GM12878 (cell line): Measurements from ENCODE around the gene FDXR. TPM values are rescaled to one million over a fixed set of nuclear protein-coding genes. Genes with fewer than 3 reads are reported as not detected.

Experiments
- ATAC-seq: fragments of 200-7000 bp; cut with Tn5 transposase; 3 replicates; pipeline ENCODE4 v1.9.1; 2020; ENCODE audit warnings: mild to moderate bottlenecking, moderate library complexity
- BruUV-seq: library from RNA; stranded (reverse); fragments of 400-500 nt; replicated peaks from 2 replicates; lab custom pipeline; 2021; lab: Mats Ljungman, UMichigan
- CTCF ChIA-PET: fragments of 300-600 bp; sonication (Branson Sonifier 250); formaldehyde crosslinking; extraction: SDS; loops from one replicate; lab custom pipeline; 2021; ENCODE audit warnings: inconsistent platforms; lab: Yijun Ruan, JAX
- POLR2A ChIA-PET: fragments of 350-600 bp; formaldehyde crosslinking; extraction: SDS; loops from one replicate; lab custom pipeline; 2021; ENCODE audit warnings: inconsistent platforms; lab: Charles Lee
- RAD21 ChIA-PET: fragments of 300-600 bp; sonication (Branson Sonifier 250); formaldehyde crosslinking; loops from one replicate; lab custom pipeline; 2023; ENCODE audit warnings: antibody characterized with exemption; ENCODE audit not compliant: unreplicated experiment; lab: Charles Lee
- SMC1A ChIA-PET: fragments of 300-600 bp; sonication (Branson Sonifier 250); formaldehyde crosslinking; loops from one replicate; lab custom pipeline; 2023; ENCODE audit not compliant: unreplicated experiment, uncharacterized antibody; lab: Charles Lee
- DNase-seq: peaks from one replicate; pipeline ENCODE4 v3.0.0-alpha.2; 2011; ENCODE audit warnings: low read depth, low spot score
- FAIRE-seq: peaks from 3 replicates; lab custom pipeline; 2011; peaks lifted over from hg19 to GRCh38; lab: Jason Lieb, UNC
- H2AFZ ChIP-seq: 2 replicates; pipeline ENCODE4 v1.6.0; 2011; ENCODE audit warnings: low read depth, low read length, control low read depth; ENCODE audit not compliant: control insufficient read depth
- H3K27ac ChIP-seq: 2 replicates; pipeline ENCODE4 v1.5.1; 2011; ENCODE audit warnings: control low read depth; ENCODE audit not compliant: control insufficient read depth, insufficient read depth
- H3K27me3 ChIP-seq, 2 experiments: replicated peaks in 1 of 2; 2 replicates each; pipeline versions ENCODE4 v1.6.0 to v1.6.1; 2011; ENCODE audit warnings: low read length in 1 of 2; ENCODE audit not compliant: control insufficient read depth in 2 of 2, insufficient read depth in 2 of 2
- H3K36me3 ChIP-seq, 2 experiments: 2 replicates each; pipeline ENCODE4 v1.5.1; 2011; ENCODE audit warnings: low read length in 1 of 2; ENCODE audit not compliant: control insufficient read depth in 2 of 2, insufficient read depth in 2 of 2
- H3K4me1 ChIP-seq: 2 replicates; pipeline ENCODE4 v1.6.1; 2011; ENCODE audit warnings: mild to moderate bottlenecking, low read length, moderate library complexity, mixed read lengths; ENCODE audit not compliant: control insufficient read depth, insufficient read depth
- H3K4me2 ChIP-seq: 2 replicates; pipeline ENCODE4 v1.6.0; 2011; ENCODE audit warnings: control low read depth; ENCODE audit not compliant: control insufficient read depth, insufficient read depth
- H3K4me3 ChIP-seq: fragments of 200-600 bp; sonication (generic); 2 replicates; pipeline ENCODE4 v1.5.1; 2016
- H3K79me2 ChIP-seq: 2 replicates; pipeline ENCODE4 v1.6.0; 2011; ENCODE audit warnings: low read length; ENCODE audit not compliant: control insufficient read depth, insufficient read depth
- H3K9ac ChIP-seq: 2 replicates; pipeline ENCODE4 v1.8.0; 2011; ENCODE audit warnings: low read length, control low read depth, mixed read lengths; ENCODE audit not compliant: control insufficient read depth, insufficient read depth
- H3K9me3 ChIP-seq: replicated peaks from 3 replicates; pipeline ENCODE4 v1.5.1; 2011; ENCODE audit warnings: mild to moderate bottlenecking, low read length; ENCODE audit not compliant: control insufficient read depth, insufficient read depth
- H4K20me1 ChIP-seq: 2 replicates; pipeline ENCODE4 v1.6.0; 2011; ENCODE audit not compliant: control insufficient read depth, insufficient read depth
- CBX5 ChIP-seq: sonication (generic); IDR thresholded peaks from 2 replicates; pipeline ENCODE4 v1.6.1; 2016; ENCODE audit warnings: low read depth, moderate library complexity, mild to moderate bottlenecking, inconsistent platforms
- CHD1 ChIP-seq: IDR thresholded peaks from 2 replicates; pipeline ENCODE4 v1.6.1; 2012; ENCODE audit warnings: low read depth, low read length, improper control_type of control experiment
- EED ChIP-seq: sonication (generic); IDR thresholded peaks from 2 replicates; pipeline ENCODE4 v1.6.1; 2016; ENCODE audit warnings: antibody characterized with exemption, low read depth
- HDAC2 ChIP-seq: fragments of 200-600 bp; sonication (generic); IDR thresholded peaks from 2 replicates; pipeline ENCODE4 v1.6.1; 2017
- HSF1 ChIP-seq: fragments of 150-350 bp; IDR thresholded peaks from 2 replicates; pipeline ENCODE4 v1.6.1; 2014; ENCODE audit warnings: mild to moderate bottlenecking, low read depth, low read length
- KLF5 ChIP-seq: fragments of 450-650 bp; IDR thresholded peaks from 2 replicates; pipeline ENCODE4 v1.6.1; 2014; ENCODE audit warnings: mild to moderate bottlenecking; ENCODE audit not compliant: partially characterized antibody
- MYB ChIP-seq: fragments of 150-350 bp; IDR thresholded peaks from 2 replicates; pipeline ENCODE4 v1.6.1; 2014; ENCODE audit warnings: mild to moderate bottlenecking, low read depth, low read length, borderline replicate concordance
- MYC ChIP-seq: IDR thresholded peaks from 2 replicates; pipeline ENCODE4 v1.6.1; 2011; ENCODE audit warnings: mild to moderate bottlenecking, low read length, moderate library complexity, inconsistent platforms; ENCODE audit not compliant: insufficient read depth, insufficient replicate concordance, insufficient read length, severe bottlenecking
- POLR2AphosphoS2 ChIP-seq: IDR thresholded peaks from 2 replicates; pipeline ENCODE4 v1.6.1; 2011; ENCODE audit warnings: low read depth, mild to moderate bottlenecking, low read length, improper control_type of control experiment, moderate library complexity
- RB1 ChIP-seq: fragments of 450-650 bp; formaldehyde crosslinking; IDR thresholded peaks from 2 replicates; pipeline ENCODE4 v1.6.1; 2017; ENCODE audit warnings: mild to moderate bottlenecking, borderline replicate concordance
- STAT3 ChIP-seq: IDR thresholded peaks from 2 replicates; pipeline ENCODE4 v1.6.1; 2011; ENCODE audit warnings: low read depth, low read length, improper control_type of control experiment
- YY1 ChIP-seq: IDR thresholded peaks from 2 replicates; pipeline ENCODE4 v1.6.1; 2011; ENCODE audit warnings: low read depth, mild to moderate bottlenecking, low read length
- ZNF384 ChIP-seq: IDR thresholded peaks from 2 replicates; pipeline ENCODE4 v1.6.1; 2012; ENCODE audit warnings: low read depth, mild to moderate bottlenecking, low read length, improper control_type of control experiment, borderline replicate concordance
- WGBS: methylation state at CpG from one replicate; pipeline ENCODE4 v1.1.6; 2016; ENCODE audit warnings: low lambda C conversion rate; ENCODE audit not compliant: insufficient replicate concordance, insufficient coverage; ENCODE audit errors: missing lambda C conversion rate; 5-methylcytosine and 5-hydroxymethylcytosine counted together
- in situ Hi-C: fragments of 300-500 bp; cut with MboI; formaldehyde crosslinking; loops from 9 replicates; pipeline ENCODE4 v1.14.3; 2018; ENCODE audit warnings: mixed read lengths
- intact Hi-C: fragments of 100-400 bp; cut with micrococcal nuclease; formaldehyde crosslinking; loops from one replicate; pipeline ENCODE4 v1.14.2; 2022; ENCODE audit not compliant: unreplicated experiment
- polyA plus RNA-seq, 11 experiments: library from polyadenylated mRNA; depleted of rRNA in 4 of 11; unstranded in 6 of 11; stranded (reverse) in 5 of 11; fragments of >200 nt; fragmentation: Nextera tagmentation in 4 of 11; fragmentation: Illumina TruSeq in 1 of 11; extraction: Ambion mirVana in 4 of 11; extraction: Trizol in 1 of 11; gene quantifications; 1 replicate in 1 of 11; 2 replicates in 10 of 11; pipeline versions ENCODE4 v1.2.1 to v1.2.3, GENCODE V29; 2011 to 2016; ENCODE audit warnings: inconsistent platforms in 2 of 11, missing spikeins in 2 of 11, low read depth in 1 of 11
- total RNA-seq, 4 experiments: library from RNA; depleted of rRNA in 3 of 4; stranded (reverse); fragments of >200 nt in 3 of 4; fragmentation: Illumina TruSeq in 1 of 4; extraction: Trizol in 1 of 4; gene quantifications; 2 replicates each; pipeline versions ENCODE4 v1.2.1 to v1.2.3, GENCODE V29; 2013 to 2021
- TF ChIP-seq, protein P1 (sequence below): IDR thresholded peaks from 2 replicates; pipeline ENCODE4 v1.6.1; 2012; ENCODE audit warnings: low read depth, low read length, improper control_type of control experiment

The FDXR gene
- total and polyA plus RNA-seq, 10 of the 15 experiments (the other 5 are each of a cell fraction or from before 2014, with no cell fraction given): 0.85 to 162 (median 48.2) TPM

DNA sequence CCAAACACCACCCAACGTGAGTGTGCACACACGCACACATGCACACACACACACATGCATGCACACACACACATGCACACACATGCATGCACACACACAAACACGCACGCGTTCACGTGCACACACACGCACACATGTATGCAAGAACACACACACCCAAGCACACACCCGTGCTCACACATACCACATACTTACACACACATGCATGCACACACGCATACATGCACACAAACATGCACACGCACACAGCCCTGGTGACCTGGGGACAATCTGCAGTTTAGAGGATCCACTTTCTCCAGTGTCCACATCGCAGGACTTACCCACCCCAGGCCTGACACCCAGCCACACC is 44.0 kb upstream of the FDXR start:
- POLR2A ChIA-PET: no interaction called here

GRCh38 chr17:74916136-74916850 is 43.5 kb upstream of the FDXR start:
- DNase-seq (no peak), FAIRE-seq (no peak), ATAC-seq (no peak)
- H3K27me3 ChIP-seq: peaks cover 0 to 3% of the 10 kb centered on the region in 2 experiments; a peak in 2 of 4 replicates
- no peak overlapping the region for H3K4me2 ChIP-seq
- BruUV-seq: no TSS peak
- H3K4me1 ChIP-seq: no peaks in the 10 kb centered on the region
- H3K4me3 ChIP-seq: no peak overlapping the region
- no peaks in the 10 kb centered on the region; the same call in 2 of the 3 replicates for H3K9me3 ChIP-seq
- POLR2A ChIA-PET: no interaction called here
- no peak overlapping the region for H3K9ac ChIP-seq
- RAD21 ChIA-PET: interaction anchor here (0.9 kb wide), 1 partner anchor 45 kb away, joined by 4 read pairs; no protein-coding TSS in a partner anchor
- 32% methylated on average over 13 of the region's 13 CpGs for WGBS
- in situ Hi-C loops (no loop called here), intact Hi-C loops (no loop called here)
- CTCF ChIA-PET: interaction anchor here (1.3 to 1.6 kb wide), 2 partner anchors 44 to 45 kb away, joined by 3 to 5 read pairs; no protein-coding TSS in a partner anchor
- H3K36me3 ChIP-seq: no peaks in the 10 kb centered on the region
- H2AFZ ChIP-seq: no peak overlapping the region
- SMC1A ChIA-PET: interaction anchor here (0.6 to 0.9 kb wide), 2 partner anchors 45 to 71 kb away, joined by 3 to 4 read pairs; partner anchors contain the start of gene CDR2L
- H3K27ac ChIP-seq: no peak overlapping the region
- H4K20me1 ChIP-seq: no peaks in the 10 kb centered on the region
- H3K79me2 ChIP-seq: no peaks in the 10 kb centered on the region
- TF ChIP-seq, protein P1, sequence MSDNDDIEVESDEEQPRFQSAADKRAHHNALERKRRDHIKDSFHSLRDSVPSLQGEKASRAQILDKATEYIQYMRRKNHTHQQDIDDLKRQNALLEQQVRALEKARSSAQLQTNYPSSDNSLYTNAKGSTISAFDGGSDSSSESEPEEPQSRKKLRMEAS: no peak
- TF ChIP-seq STAT3 (no peak), RB1 (no peak), HSF1 (no peak), HDAC2 (no peak), POLR2AphosphoS2 (no peak), MYB (no peak), KLF5 (no peak), CHD1 (no peak), ZNF384 (no peak)

More for the DNA sequence above, 44.0 kb upstream of the FDXR start:
- no TSS peak for BruUV-seq
- TF ChIP-seq CBX5: no peak
- TF ChIP-seq YY1: no peak
- TF ChIP-seq EED: no peak
- TF ChIP-seq MYC: no peak
- Histone ChIP-seq H3K9ac (no peak overlapping the region), H2AFZ (no peak overlapping the region), H3K27ac (no peak overlapping the region), H3K36me3 (no peaks in the 10 kb centered on the region), H4K20me1 (no peaks in the 10 kb centered on the region), H3K4me1 (no peaks in the 10 kb centered on the region), H3K79me2 (no peaks in the 10 kb centered on the region), H3K27me3 (peaks cover 0 to 3% of the 10 kb centered on the region in 2 experiments; a peak in 2 of 4 replicates), H3K9me3 (no peaks in the 10 kb centered on the region; the same call in 2 of the 3 replicates), H3K4me2 (no peak overlapping the region), H3K4me3 (no peak overlapping the region)
- no peak for FAIRE-seq
- SMC1A ChIA-PET: interaction anchor here (0.9 kb wide), 1 partner anchor 44 kb away, joined by 4 read pairs; no protein-coding TSS in a partner anchor
- 59% methylated on average over 11 of the region's 11 CpGs for WGBS
- in situ Hi-C loops (no loop called here), intact Hi-C loops (no loop called here)
- no peak for ATAC-seq
- CTCF ChIA-PET: interaction anchor here (1.6 kb wide), 1 partner anchor 44 kb away, joined by 3 read pairs; no protein-coding TSS in a partner anchor
- DNase-seq: no peak
- RAD21 ChIA-PET: no interaction called here
